ENCODE results near the gene LMCD1. TPM values are rescaled to one million over a fixed set of nuclear protein-coding genes. Genes with fewer than 3 reads are reported as not detected.

The LMCD1 gene
- total RNA-seq, 2 experiments from 2014 or later, result 0.47 TPM; not detected in 1

DNA sequence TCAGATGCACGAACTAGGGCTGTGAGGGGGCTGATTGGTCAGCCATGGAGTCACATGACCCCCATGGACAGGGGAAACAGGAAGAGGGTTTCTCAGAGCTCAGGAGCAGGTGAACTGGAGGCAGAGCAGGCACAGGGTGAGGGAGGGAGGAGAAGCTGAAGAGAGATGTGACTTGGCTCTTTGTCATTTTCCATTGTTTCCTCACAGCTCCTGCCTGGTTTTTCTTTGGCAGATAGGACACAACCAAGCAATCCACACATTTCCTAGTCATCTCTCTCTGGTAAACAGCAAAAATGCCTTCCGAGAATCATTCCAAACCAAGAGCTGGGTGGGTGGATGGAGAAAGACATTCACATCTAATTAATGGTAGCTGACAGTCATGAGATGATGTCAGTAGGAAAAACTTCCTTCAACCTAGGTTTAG is 43.4 kb upstream of the LMCD1 start:
- POLR2A ChIA-PET, result no interaction called here
- H3K9me2 ChIP-seq (ENCODE audit: insufficient read depth, low read length), result no peaks in the 10 kb centered on the region
- intact Hi-C loops (cut with micrococcal nuclease; ENCODE audit: unreplicated experiment), result no loop called here
- no peaks in the 10 kb centered on the region for H3K36me3 ChIP-seq (ENCODE audit: insufficient read depth, low read length)
- H3K9me3 ChIP-seq (ENCODE audit: low read length), result no peaks in the 10 kb centered on the region
- BruUV-seq (replicated peaks), result no TSS peak
- no peaks in the 10 kb centered on the region for H4K20me1 ChIP-seq (ENCODE audit: insufficient read depth, low read length)
- no peak overlapping the region for H3K4me2 ChIP-seq (ENCODE audit: low read length)
- H3K4me1 ChIP-seq (ENCODE audit: insufficient read depth, low read length, poor library complexity, severe bottlenecking), result no peaks in the 10 kb centered on the region
- H3K79me2 ChIP-seq (ENCODE audit: insufficient read depth, low read depth, low read length), result no peaks in the 10 kb centered on the region
- H3K27ac ChIP-seq (ENCODE audit: low read depth, low read length, poor library complexity, severe bottlenecking), result no peak overlapping the region
- no peak overlapping the region for H3K4me3 ChIP-seq (ENCODE audit: low read depth, low read length, poor library complexity, severe bottlenecking)
- no peak overlapping the region for H2AFZ ChIP-seq (ENCODE audit: low read length)
- CTCF ChIA-PET (ENCODE audit: unreplicated experiment), result no interaction called here
- DNase-seq (ENCODE audit: low spot score), result no peak
- TF ChIP-seq CTCF (conservative IDR thresholded peaks at IDR 0.05; ENCODE audit: low read length) (no peak), EZH2phosphoT487 (IDR thresholded peaks at IDR 0.05; ENCODE audit: borderline replicate concordance, low read depth, low read length) (no peak)

- ChIA-PET POLR2A (no interaction called here), CTCF (ENCODE audit: unreplicated experiment) (no interaction called here)
- Histone ChIP-seq H3K36me3 (ENCODE audit: insufficient read depth, low read length) (no peaks in the 10 kb centered on the region), H3K9me3 (ENCODE audit: low read length) (no peaks in the 10 kb centered on the region), H3K27ac (ENCODE audit: low read depth, low read length, poor library complexity, severe bottlenecking) (no peak overlapping the region), H3K4me1 (ENCODE audit: insufficient read depth, low read length, poor library complexity, severe bottlenecking) (no peaks in the 10 kb centered on the region), H4K20me1 (ENCODE audit: insufficient read depth, low read length) (no peaks in the 10 kb centered on the region), H3K4me3 (ENCODE audit: low read depth, low read length, poor library complexity, severe bottlenecking) (no peak overlapping the region), H3K79me2 (ENCODE audit: insufficient read depth, low read depth, low read length) (no peaks in the 10 kb centered on the region), H3K9me2 (ENCODE audit: insufficient read depth, low read length) (no peaks in the 10 kb centered on the region), H2AFZ (ENCODE audit: low read length) (no peak overlapping the region), H3K4me2 (ENCODE audit: low read length) (no peak overlapping the region)
- intact Hi-C loops (cut with micrococcal nuclease; ENCODE audit: unreplicated experiment), result no loop called here
- BruUV-seq (replicated peaks), result no TSS peak
- no peak for DNase-seq (ENCODE audit: low spot score)
- TF ChIP-seq EZH2phosphoT487 (IDR thresholded peaks at IDR 0.05; ENCODE audit: borderline replicate concordance, low read depth, low read length) (no peak), CTCF (conservative IDR thresholded peaks at IDR 0.05; ENCODE audit: low read length) (no peak)
Measured at GRCh38 chr3:8458711-8459110, 42.9 kb upstream of the LMCD1 start.

DNA sequence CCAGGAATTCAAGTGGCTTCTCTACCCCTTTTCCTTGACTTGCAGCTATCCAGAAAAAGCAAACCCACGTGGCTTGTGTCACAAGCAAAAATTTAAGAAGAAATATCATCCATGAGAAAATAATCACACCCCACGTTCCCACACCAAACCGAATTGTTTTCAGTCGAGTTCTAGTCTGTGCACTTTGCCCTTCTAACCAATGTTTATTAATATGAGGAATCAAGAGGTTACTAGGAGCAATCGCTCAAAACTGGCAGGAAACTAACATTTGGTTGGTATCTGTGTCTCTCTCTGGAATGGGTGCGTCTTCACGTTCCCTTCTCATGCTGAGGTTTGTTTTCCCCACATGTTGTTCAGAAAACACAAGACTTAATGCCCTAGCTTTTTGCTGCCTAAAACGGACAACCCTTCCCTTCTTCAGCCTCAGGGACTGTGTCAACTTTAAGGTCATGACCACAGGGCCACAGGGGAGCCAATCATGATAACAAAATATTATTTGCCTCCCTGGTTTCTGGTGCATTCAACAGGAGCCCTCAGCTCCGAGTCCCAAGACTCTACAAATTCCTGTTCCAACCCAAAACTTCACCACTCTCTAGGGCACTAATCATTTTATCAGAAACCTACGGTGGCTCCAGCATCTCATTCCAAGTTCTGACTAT is 41.4 kb upstream of the LMCD1 start:
- H3K9me2 ChIP-seq (ENCODE audit: insufficient read depth, low read length), result no peaks in the 10 kb centered on the region
- H3K9me3 ChIP-seq (ENCODE audit: low read length), result no peaks in the 10 kb centered on the region
- no peak overlapping the region for H3K4me3 ChIP-seq (ENCODE audit: low read depth, low read length, poor library complexity, severe bottlenecking)
- no peak overlapping the region for H3K4me2 ChIP-seq (ENCODE audit: low read length)
- H4K20me1 ChIP-seq (ENCODE audit: insufficient read depth, low read length), result no peaks in the 10 kb centered on the region
- TF ChIP-seq CTCF (conservative IDR thresholded peaks at IDR 0.05; ENCODE audit: low read length) (no peak), EZH2phosphoT487 (IDR thresholded peaks at IDR 0.05; ENCODE audit: borderline replicate concordance, low read depth, low read length) (no peak)
- no peaks in the 10 kb centered on the region for H3K4me1 ChIP-seq (ENCODE audit: insufficient read depth, low read length, poor library complexity, severe bottlenecking)
- no TSS peak for BruUV-seq (replicated peaks)
- intact Hi-C loops (cut with micrococcal nuclease; ENCODE audit: unreplicated experiment), result no loop called here
- H3K36me3 ChIP-seq (ENCODE audit: insufficient read depth, low read length), result no peaks in the 10 kb centered on the region
- H2AFZ ChIP-seq (ENCODE audit: low read length), result no peak overlapping the region
- H3K79me2 ChIP-seq (ENCODE audit: insufficient read depth, low read depth, low read length), result no peaks in the 10 kb centered on the region
- POLR2A ChIA-PET, result no interaction called here
- CTCF ChIA-PET (ENCODE audit: unreplicated experiment), result no interaction called here
- no peak overlapping the region for H3K27ac ChIP-seq (ENCODE audit: low read depth, low read length, poor library complexity, severe bottlenecking)
- DNase-seq (ENCODE audit: low spot score), result no peak
